ENCODE data around the gene MUC12. TPM values are rescaled to one million over a fixed set of nuclear protein-coding genes. Genes with fewer than 3 reads are reported as not detected.
"Not testable (repeated sequence)": the region's sequence is repeated elsewhere in the genome, so short reads cannot be mapped to it uniquely, and the experiment has no call there.

The MUC12 gene
- total RNA-seq, 1 experiment from 2014 or later, result 11.5 TPM

GRCh38 chr7:100983451-100984187, 14.3 kb downstream of the MUC12 start:
- no peaks in the 10 kb centered on the region for H3K79me1 ChIP-seq (ENCODE audit: insufficient read depth, low read depth, low read length, poor library complexity, severe bottlenecking)
- H3K4me1 Mint-ChIP-seq, result peaks cover 0 to 3% of the 10 kb centered on the region in 2 experiments; a peak in 1 of 4 replicates
- no peak overlapping the region for H3K4ac ChIP-seq (ENCODE audit: low read depth, low read length)
- no peak overlapping the region for H3K18ac ChIP-seq (ENCODE audit: insufficient read length, low read depth, low read length)
- H3K27ac ChIP-seq (ENCODE audit: insufficient read length, low read depth, low read length), result no peak overlapping the region
- H3K27me3 ChIP-seq (ENCODE audit: insufficient read depth, low read length), result no peaks in the 10 kb centered on the region
- H2BK15ac ChIP-seq (ENCODE audit: low read depth, low read length), result no peak overlapping the region
- no peak overlapping the region for H3K23ac ChIP-seq (ENCODE audit: insufficient read length, low read depth, low read length)
- H3K9ac ChIP-seq (ENCODE audit: extremely low read depth, insufficient read length, low read length), result no peak overlapping the region
- H2AFZ ChIP-seq (ENCODE audit: low read length), result no peak overlapping the region
- no peaks in the 10 kb centered on the region for H3K4me1 ChIP-seq (ENCODE audit: insufficient read depth, low read length)
- H3K9me3 Mint-ChIP-seq, result no peaks in the 10 kb centered on the region
- no peak overlapping the region for H4K91ac ChIP-seq (ENCODE audit: insufficient read length, low read depth, low read length)
- no peaks in the 10 kb centered on the region for H4K20me1 ChIP-seq (ENCODE audit: control insufficient read depth, insufficient read depth, insufficient read length)
- no peaks in the 10 kb centered on the region for H3K9me3 ChIP-seq (ENCODE audit: control insufficient read depth, low read depth, low read length)
- no peaks in the 10 kb centered on the region for H3K23me2 ChIP-seq (ENCODE audit: insufficient read length, low read depth, low read length, poor library complexity, severe bottlenecking)
- no peak overlapping the region for H3T11ph ChIP-seq (ENCODE audit: low read length)
- no peak overlapping the region for H2BK120ac ChIP-seq (ENCODE audit: low read depth, low read length, poor library complexity, severe bottlenecking)
- H4K5ac ChIP-seq (ENCODE audit: insufficient read length, low read depth, low read length), result no peak overlapping the region
- no peak overlapping the region for H3K27ac Mint-ChIP-seq
- WGBS (ENCODE audit: extremely low coverage, insufficient read length, low lambda C conversion rate), result no CpG with 5 or more reads among the region's 8 CpGs
- no peak for DNase-seq
- no peaks in the 10 kb centered on the region; the same call in 1 of the 2 replicates for H3K27me3 Mint-ChIP-seq (ENCODE audit: low read depth)
- no peak for TF ChIP-seq CTCF (conservative IDR thresholded peaks at IDR 0.05)
- H3K56ac ChIP-seq (ENCODE audit: insufficient read length, low read depth, low read length), result no peak overlapping the region
- H2BK5ac ChIP-seq (ENCODE audit: insufficient read length, low read length), result no peak overlapping the region
- no peak overlapping the region for H3K14ac ChIP-seq (ENCODE audit: insufficient read depth, low read length)
- H3K4me3 Mint-ChIP-seq, result no peak overlapping the region
- no peak overlapping the region for H2AK5ac ChIP-seq (ENCODE audit: insufficient read length, low read length)
- H4K8ac ChIP-seq (replicated peaks; ENCODE audit: insufficient read length, low read depth, low read length), result no peak overlapping the region
- no peaks in the 10 kb centered on the region for H3K79me2 ChIP-seq (ENCODE audit: insufficient read depth, low read length)
- H2BK12ac ChIP-seq (ENCODE audit: insufficient read length, low read depth, low read length), result no peak overlapping the region
- no peak overlapping the region for H3K4me2 ChIP-seq (ENCODE audit: insufficient read depth, insufficient read length, low read length)
- H2BK20ac ChIP-seq (ENCODE audit: low read depth, low read length, poor library complexity, severe bottlenecking), result no peak overlapping the region
- no peaks in the 10 kb centered on the region for H3K36me3 Mint-ChIP-seq (ENCODE audit: insufficient read depth in 1 of 3, low read depth in 3 of 3)

GRCh38 chr7:100984241-100984918, 15.0 kb downstream of the MUC12 start:
- H3K9ac ChIP-seq (ENCODE audit: extremely low read depth, insufficient read length, low read length); H3K27me3 ChIP-seq (ENCODE audit: insufficient read depth, low read length); H2AFZ ChIP-seq (ENCODE audit: low read length); H2BK20ac ChIP-seq (ENCODE audit: low read depth, low read length, poor library complexity, severe bottlenecking); H3K4me1 ChIP-seq (ENCODE audit: insufficient read depth, low read length); H3K18ac ChIP-seq (ENCODE audit: insufficient read length, low read depth, low read length); H4K5ac ChIP-seq (ENCODE audit: insufficient read length, low read depth, low read length); H4K20me1 ChIP-seq (ENCODE audit: control insufficient read depth, insufficient read depth, insufficient read length); H3K4me2 ChIP-seq (ENCODE audit: insufficient read depth, insufficient read length, low read length); H3K23ac ChIP-seq (ENCODE audit: insufficient read length, low read depth, low read length); DNase-seq; H3K36me3 Mint-ChIP-seq (ENCODE audit: insufficient read depth in 1 of 3, low read depth in 3 of 3); H3K4me3 Mint-ChIP-seq; H3K9me3 Mint-ChIP-seq; H3K79me1 ChIP-seq (ENCODE audit: insufficient read depth, low read depth, low read length, poor library complexity, severe bottlenecking); H2BK5ac ChIP-seq (ENCODE audit: insufficient read length, low read length); H2BK12ac ChIP-seq (ENCODE audit: insufficient read length, low read depth, low read length); H4K91ac ChIP-seq (ENCODE audit: insufficient read length, low read depth, low read length); H3K4me1 Mint-ChIP-seq; H3T11ph ChIP-seq (ENCODE audit: low read length); H3K27ac Mint-ChIP-seq; H3K27ac ChIP-seq (ENCODE audit: insufficient read length, low read depth, low read length); H2AK5ac ChIP-seq (ENCODE audit: insufficient read length, low read length); H3K14ac ChIP-seq (ENCODE audit: insufficient read depth, low read length); H2BK120ac ChIP-seq (ENCODE audit: low read depth, low read length, poor library complexity, severe bottlenecking); H3K56ac ChIP-seq (ENCODE audit: insufficient read length, low read depth, low read length); H3K27me3 Mint-ChIP-seq (ENCODE audit: low read depth); H3K4ac ChIP-seq (ENCODE audit: low read depth, low read length); H4K8ac ChIP-seq (replicated peaks; ENCODE audit: insufficient read length, low read depth, low read length); H3K79me2 ChIP-seq (ENCODE audit: insufficient read depth, low read length); H2BK15ac ChIP-seq (ENCODE audit: low read depth, low read length); H3K9me3 ChIP-seq (ENCODE audit: control insufficient read depth, low read depth, low read length); H3K23me2 ChIP-seq (ENCODE audit: insufficient read length, low read depth, low read length, poor library complexity, severe bottlenecking): not testable (repeated sequence)
- WGBS (ENCODE audit: extremely low coverage, insufficient read length, low lambda C conversion rate), result no CpG with 5 or more reads among the region's 14 CpGs

Measured in H9 (cell line).